ENCODE data around the gene RNF113B.

The RNF113B gene

DNA sequence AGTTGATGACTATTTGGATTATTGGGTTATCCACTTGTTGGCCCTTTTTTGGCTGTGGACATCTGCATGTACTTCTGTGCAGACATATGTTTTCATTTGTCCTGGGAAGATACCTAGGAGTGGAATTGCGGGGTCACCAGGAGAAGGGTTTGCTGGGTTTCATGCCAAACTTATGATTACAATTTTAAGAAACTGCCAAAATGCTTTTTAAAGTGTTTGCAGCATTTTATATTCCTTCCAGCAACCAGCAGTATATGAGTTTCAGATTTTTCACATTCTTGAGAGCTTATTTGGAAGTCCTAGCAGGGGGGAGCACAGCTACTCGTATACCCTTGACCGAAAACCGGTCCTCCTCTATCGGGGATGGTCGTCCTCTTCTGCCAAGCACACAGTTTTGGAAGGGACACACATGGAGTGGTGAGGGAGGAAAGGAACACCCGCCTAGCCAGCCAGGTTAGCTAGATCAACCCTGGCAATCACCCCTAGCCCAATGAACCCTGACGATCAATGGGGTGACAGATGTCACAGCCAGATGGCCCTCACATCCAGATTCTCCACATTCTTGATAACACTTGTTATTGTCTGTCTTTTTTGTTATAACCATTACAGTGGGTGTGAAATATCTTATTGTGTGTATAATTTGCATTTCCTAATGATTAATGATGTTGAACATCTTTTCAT lies 26.7 kb upstream of the RNF113B start:
- no peak for DNase-seq

DNA sequence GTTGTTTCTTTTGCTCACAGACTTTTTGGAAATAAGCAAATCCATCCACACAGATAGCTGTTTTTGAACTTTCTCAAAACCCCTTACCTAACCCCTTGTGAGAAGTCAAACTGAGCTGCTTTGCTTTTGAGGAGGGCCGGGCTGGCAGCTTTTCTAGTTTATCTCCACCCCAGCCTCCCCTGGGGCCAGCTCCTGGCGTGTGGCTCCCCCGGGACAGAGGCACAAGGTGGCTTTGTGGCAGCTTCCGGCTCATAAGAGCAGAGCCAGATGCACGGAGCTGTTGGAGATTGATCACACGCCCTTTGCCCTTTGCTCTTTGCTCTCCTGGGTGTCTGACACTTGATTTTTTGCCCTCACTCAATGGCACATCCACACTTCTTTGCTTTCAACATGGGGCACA lies 24.9 kb upstream of the RNF113B start:
- no peak for DNase-seq

DNA sequence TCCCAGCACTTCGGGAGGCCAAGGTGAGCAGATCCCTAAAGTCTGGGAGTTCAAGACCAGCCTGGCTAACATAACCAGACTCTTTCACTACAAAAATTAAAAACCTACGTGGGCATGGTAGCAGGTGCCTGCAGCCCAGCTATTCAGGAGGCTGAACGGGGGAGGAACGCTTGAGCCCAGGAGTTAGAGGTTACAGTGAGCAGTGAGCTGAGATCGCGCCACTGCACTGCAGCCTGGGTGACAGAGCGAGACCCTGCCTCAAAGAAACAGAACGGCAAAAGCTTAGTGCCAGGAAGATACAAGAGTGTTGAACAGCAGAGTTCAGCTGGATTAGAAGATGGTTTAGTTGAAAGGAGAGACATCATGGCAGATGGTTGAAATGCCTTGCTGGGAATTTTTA lies 24.1 kb upstream of the RNF113B start:
- DNase-seq: no peak

DNA sequence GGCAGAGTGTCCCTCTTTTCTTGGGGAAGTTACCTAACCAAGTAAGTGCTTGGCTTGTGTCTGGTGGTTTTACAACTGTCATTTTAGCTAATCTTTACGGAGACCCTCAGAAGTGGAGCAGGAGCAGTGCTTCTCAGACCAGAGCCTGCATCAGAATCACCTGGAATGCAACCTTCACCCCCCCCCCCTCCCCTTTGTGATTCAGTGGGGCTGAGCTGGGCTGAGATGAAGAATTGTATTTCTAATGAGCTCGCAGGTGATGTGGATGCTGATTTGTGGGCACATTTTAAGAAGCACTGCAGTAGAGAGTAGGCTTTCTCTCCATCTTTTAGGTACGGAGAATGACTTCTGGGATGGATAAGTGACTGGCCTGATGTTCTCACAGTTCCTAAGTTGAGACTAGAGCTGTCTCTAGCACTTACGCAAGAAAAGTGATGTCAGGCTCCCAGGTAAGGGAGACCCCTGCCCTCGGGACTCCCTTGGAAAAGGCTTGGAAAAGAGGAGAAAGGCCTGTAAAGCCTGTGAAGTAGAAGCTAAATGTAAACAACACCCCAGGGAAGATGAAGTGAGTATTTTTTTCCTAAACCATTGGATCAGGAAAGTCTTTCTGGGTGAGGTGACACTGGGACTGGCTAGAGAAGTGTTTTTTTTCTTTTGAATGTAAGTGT lies 23.3 kb upstream of the RNF113B start:
- no peak for DNase-seq

DNA sequence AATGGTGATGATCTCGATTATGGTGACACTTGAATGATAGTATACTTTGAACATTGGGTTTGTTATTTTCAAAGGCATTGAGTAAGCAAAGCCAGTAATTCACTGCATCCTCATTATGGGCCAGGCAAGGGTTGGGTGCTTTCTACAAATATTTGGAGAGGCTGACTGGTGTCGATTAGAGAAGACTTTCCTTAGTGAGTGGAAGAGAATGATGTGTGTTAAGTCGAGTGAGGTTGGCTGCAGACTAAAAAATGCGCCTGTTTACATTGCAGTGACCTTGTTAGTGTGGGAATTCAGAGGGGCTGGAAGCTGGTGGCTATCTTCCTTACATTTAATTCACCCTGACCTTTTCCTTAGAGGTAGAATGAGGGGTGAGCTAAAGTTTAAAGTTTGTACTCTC lies 22.4 kb upstream of the RNF113B start:
- DNase-seq: no peak

DNA sequence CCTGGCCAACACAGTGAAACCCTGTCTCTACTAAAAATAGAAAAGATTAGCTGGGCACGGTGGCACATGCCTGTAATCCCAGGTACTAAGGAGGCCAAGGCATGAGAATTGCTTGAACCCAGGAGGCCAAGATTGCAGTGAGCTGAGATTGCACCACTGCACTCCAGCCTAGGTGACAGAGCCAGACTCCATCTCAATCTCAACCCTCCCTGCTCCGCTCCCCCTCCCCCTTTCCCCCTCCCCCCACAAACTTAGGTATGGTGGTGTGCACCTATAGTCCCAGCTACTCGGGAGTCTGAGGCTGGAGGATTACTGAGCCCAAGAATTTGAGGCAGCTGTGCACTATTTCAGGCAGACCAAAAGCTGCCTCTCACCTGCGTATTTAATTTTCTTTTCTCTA lies 21.6 kb upstream of the RNF113B start:
- no peak for DNase-seq

DNA sequence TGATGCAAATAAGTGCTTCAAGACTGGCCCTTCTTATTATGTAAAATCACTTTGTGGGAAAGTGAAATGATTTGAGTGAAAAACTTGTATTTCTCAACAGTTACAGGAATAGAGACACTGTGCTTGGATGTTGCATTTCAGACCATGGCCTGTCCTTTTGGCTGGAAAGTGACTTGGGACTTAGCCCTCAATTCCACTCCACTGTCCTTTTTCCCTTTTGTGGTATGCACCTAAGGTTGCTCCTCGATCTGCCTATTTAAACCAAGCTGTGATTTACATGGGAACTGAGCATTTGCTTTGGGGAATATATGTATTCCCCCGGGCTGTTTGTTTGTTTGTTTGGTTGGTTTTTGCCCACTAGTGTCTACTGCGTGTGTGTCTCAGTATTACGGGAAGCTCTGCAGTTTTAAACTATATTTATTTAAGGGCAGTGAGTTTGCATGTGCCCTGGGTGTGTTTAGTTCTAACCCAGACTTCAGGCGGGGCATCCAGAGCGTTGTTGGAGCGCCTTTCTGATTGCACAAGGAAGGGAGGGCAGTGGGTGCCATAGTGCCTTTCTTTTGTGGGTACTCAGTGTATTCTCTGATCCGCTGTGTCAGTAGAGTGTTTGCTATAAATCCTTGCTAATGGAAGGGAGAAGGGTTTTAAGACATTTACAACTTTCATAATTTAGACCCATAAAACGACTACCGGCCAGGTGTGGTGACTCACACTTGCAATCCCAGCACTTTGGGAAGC lies 18.2 kb upstream of the RNF113B start:
- DNase-seq: no peak

DNA sequence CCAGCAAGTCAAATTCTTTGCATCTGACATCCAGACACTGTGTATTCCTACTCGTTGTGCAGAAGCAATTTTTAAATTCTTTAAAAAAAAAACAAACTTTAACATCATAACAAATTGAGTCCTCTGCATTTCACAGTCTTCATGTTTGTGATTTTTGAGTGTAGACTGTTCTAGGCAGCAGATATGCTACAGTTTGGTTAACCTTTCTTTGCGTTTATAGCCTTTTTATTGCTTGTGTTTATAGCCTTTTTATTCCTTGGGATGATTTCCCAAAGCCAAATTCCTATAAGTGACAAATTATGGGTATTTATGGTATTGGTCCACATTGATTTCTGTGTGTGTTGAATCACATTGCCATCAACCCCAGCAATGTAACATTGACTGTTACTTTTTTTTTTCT lies 14.9 kb upstream of the RNF113B start:
- DNase-seq: no peak

DNA sequence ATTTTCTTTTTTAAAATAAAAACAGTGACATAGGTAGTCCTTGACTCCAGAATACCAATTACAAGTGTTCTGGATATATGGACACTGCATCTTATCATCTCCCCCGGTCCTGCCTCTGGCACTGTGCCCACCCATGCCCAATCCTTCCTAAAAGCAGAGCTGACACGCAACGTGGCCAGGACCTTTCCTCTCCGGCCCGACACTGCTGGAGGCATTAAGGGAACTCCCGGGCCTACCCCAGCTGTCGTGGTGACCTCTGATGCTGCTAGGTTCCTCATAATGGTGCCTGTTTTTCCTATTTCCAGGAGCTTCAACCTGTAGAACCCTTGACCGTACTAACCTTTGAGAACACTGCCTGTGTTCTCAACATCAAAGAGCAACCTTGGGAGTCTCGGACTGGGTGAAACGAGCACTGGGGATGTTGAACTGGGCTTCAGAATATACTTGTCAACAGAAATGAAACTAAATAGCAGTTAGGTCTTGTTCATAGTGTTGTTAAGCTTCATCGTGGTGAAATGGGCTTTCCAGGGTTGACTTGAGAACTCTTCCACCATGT lies 13.9 kb upstream of the RNF113B start:
- DNase-seq: no peak

DNA sequence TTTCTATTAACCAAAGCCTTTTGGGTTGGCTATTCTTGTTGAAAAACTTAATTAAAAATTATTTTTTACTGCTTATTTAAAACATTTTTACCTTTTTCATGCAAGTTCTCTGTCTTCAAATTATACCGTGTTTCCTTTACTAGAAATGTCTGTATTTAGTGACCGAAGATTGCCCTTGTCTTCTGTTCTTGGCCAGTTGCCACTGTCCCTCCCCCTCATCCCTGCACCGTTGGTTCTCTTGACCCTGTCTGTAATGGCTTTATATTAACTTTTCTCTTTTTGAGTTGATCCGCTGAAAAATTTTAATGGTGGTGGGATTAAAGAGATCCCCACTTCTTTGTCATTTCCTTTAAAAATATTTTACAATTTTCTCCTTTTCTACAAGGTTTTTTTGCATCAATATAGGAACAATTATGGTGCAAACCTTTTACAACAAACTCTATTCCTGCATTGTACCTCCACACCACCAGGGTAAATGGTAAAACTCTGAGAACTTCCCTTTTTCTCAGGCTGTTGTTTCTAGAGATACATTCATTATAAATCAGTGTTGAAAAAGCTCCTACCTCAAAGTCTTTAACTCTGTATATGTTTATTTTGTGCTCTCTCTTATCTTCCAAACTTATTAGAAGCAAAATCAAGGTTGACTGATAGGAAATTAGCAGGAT lies 12.9 kb upstream of the RNF113B start:
- no peak for DNase-seq

DNA sequence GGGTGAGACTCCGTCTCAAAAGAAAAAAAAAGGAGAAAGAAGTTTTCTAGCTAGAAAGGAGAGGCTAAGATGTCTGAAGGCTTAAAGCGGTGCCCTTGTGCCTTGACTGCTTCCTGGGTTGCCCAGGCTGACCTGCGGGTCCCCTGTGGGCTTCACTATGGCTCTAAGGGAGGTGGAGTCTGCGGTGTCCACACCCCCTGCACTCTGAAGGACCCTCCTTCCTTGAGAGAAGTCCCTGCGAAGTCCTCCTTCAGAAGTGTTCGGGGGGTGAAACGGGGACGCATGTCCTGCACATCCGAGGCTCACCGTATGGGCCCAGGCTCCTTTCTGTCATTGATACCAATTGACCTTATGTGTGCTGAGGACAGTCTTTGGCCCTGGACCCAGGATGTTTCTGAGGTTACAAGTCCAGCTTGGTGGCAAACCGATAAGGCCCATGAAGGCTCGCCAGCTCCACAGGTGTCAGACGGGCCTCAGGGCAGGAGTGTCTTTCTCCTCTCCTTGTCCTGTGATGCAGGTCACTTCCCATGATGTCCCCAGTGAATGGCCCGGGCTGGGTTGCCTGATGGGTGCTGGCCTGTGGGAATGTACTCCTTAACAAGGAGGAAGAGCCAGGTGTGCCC lies 11.6 kb upstream of the RNF113B start:
- DNase-seq: no peak

DNA sequence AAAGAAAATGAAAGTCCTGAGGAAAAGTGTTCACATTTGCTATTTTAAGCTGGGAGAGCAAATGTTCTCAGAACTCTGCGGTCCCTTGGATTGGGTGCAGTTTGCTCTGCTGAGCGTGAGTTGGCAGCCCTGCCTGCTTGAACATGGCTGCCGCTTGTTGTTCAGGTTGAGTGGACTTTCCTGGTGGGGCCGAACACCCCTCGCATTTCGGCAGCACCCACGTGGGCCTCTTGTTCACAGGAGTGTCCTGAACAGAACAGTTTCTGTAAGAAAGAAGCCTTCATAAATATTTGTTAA lies 10.8 kb upstream of the RNF113B start:
- DNase-seq: no peak

DNA sequence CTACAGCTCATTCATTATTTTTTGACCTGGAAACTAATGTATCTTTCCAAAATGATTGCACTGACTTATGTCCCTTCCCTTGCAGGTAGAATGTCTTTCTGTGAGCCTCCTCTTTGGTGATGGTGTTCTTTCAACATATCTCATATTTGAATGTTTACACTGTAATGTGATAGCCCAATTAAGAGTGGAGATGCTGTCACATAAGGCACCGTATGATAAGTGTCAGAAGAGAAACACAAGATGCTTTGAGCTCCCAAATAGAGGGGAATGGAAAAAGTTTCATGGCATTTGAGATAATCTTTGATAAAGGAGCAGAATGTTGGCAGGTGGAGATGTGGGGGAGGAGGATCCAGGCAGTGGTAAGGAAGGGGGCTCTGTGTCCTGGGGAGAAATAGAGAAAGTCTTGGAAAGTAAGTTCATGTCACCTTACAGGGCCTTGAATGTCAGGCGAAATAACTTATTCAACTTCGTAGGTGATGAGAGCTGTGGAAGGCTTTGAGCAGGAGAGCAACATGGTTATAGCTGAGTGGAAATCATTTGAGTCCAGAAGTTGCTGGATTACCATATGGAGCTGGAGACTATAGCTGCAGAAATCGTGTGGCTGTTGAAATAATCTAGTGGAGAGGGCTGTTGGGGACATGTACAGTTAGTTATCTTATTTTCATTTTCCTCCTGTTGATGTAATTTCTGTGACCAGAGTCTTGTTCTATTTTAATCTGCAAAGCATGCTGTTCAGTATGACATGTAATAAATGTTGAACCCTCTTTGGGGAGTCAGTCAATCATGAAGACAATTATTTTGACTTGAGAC lies 10.3 kb upstream of the RNF113B start:
- DNase-seq: no peak

DNA sequence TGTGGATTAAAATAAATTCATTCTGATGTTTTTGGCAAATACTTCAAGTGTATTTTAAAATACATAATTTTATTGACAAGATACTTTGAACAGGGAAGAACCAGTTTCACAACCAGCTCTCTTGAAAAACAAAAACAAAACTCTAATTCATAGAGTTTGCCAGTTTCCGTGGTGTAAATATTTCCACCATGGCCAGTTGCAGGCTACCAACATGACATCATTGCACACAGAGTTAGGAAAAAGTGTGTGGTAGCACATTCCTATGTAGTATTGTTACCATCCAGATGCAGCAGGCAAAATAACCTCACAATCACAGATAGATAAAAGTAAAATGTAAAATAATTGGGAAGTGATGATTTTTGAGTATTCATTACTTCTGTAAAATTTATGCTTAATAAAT lies 7.7 kb upstream of the RNF113B start:
- no peak for DNase-seq

DNA sequence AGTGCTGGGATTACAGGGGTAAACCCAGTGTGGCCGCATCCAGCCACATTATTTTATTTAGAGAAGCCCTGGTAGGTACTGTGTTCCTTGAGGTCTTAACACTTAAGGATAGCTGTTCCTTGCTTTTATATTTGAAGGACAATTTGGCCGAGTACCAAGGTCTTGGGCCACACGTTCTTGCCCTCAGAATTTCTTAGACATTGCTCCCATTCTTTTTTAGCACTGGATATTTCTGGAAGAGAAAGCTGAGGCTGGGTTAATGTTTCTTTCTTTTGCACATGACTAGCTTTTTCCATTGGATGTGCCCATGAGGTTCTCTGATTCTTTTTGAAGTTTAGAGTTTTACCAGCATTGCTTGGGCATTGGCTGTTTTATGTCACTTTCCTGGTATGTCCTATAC lies 5.5 kb upstream of the RNF113B start:
- no peak for DNase-seq

DNA sequence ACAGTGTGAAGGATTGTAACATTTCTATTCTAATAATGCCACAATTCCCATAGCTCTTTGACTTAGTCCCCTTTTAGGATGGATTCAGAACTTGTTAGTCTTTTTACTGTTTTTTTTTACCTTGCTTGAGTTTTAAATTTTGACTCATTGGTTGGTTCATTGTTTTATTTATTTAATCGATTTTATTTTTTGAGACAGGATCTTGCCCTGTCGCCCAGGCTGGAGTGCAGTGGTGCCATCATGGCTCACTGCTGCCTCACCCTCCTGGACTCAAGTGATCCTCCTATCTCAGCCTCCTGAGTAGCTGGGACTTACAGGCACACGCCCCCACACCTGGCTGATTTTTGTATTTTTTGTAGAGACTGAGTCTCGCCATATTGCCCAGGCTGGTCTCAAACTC lies 5.1 kb upstream of the RNF113B start:
- DNase-seq: no peak

DNA sequence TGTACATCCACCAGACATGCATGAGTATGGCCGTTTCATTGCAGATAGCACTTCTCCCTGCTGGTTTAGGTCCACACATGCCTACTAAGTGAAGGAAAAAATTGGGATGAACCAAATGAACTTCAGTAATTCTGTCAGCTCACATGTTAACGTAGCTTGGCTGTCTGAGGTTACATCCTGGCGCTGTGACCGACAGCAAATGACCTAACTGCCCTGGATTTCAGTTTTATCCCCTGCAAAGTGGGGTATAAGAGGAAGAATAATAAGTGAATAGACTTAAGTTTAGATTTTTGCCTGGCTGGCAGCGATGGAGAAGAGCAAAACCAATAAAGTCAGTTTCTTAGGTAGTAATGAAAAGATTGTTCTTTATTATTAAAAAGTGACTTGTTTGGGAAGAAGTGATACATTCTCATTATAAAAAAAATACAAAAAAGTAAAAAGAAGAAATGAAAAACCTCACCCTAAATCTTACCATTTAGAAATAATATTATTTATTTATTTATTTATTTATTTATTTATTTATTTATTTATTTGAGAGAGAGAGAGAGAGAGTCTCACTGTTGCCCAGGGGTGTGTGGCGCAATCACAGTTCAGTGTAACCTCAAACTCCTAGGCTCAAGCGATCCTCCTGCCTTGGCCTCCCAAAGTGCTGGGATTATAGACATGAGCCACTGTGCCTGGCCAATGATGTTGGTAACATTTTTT lies 4.2 kb upstream of the RNF113B start:
- DNase-seq: no peak

DNA sequence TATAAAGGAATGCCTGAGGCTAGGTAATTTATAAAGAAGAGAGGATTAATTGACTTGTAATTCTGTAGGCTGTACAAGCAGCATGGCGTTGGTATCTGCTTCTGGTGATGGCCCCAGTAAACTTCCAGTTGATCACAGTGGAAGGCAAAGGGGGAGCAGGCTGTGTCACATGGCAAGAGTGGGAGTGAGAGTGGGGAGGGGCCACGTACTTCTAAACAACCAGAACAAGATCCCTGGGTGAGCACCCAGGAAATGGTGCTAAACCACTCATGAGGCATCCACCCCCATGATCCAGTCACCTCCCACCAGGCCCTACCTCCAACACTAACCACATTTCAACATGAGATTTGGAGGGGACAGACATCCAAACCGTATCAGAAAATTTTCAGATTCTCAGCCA lies 3.0 kb upstream of the RNF113B start:
- no peak for DNase-seq

DNA sequence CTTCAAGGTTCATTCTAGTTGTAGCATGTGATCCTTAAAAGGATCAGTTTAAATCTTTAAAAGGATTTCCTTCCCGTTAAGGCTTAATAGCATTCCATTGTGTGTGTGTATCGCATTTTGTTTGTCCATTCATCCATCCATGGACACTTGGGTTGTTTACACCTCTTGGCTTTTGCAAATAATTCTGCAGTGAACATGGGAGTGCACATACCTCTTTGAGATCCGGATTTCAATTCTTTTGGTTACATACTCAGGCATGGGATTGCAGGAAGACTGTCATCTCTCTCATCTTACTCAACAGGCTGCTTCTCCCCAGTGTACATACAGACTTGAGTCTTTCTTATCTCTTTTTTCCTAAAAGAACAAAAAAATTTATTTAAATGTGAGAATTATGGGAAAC lies 1.2 kb downstream of the RNF113B start:
- peak; percentile 47 for DNase-seq

DNA sequence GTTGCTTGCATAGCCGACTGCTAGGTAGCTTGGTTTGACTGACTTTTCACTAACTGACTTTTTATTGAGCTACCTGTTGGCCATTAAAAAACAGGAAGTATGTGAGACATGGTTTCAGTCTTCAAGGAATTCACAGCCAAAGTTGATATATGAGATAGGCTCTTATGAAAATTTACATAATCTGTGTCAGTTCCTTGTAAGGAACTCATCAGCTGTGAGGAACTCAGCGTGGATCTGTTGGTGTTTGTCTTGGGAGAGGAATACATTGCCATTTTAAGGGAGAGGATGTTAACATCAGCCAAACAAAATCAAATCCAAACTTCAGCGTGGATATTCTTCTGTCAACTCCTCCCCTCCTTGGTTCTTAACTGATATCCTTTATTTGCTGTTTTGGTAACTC lies 2.0 kb downstream of the RNF113B start:
- DNase-seq: no peak

DNA sequence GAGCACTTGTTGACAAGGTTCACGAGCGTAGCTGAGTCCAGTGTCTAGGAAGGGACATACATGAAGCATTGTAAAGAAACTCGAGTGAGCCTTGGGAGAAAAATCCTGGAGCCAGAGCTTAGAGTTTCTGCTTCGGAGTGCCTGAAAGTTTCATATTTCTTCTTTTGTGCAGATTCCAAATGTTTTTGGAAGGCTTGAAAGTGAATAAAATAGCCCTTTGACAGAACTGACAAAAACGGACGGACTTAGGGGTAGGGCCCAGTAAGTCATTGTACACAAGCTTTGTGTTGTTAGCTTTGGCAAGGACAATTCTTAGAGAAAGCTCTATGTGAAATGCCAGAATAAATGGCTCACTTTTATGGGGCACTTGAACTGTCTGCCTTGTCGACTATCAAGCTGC lies 2.8 kb downstream of the RNF113B start:
- no peak for DNase-seq
